Measurements from ENCODE around the gene ZNF580.

Gene ZNF580

GRCh38 chr19:55658846-55659459 lies 18.2 kb downstream of the ZNF580 start:
- TF ChIP-seq ARNTL (CRISPR knock-in tag; IDR thresholded peaks at IDR 0.05; ENCODE audit: borderline replicate concordance, low read depth), result no peak
- no peak for TF ChIP-seq BACH2 (CRISPR knock-in tag; IDR thresholded peaks at IDR 0.05; ENCODE audit: borderline replicate concordance)
- TF ChIP-seq ESRRG (CRISPR knock-in tag; IDR thresholded peaks at IDR 0.05), result no peak
- no peak for TF ChIP-seq ZFP30 (CRISPR knock-in tag; IDR thresholded peaks at IDR 0.05)
- no peak for TF ChIP-seq PPARA (CRISPR knock-in tag; IDR thresholded peaks at IDR 0.05; ENCODE audit: borderline replicate concordance)
- TF ChIP-seq ZC3H10 (CRISPR knock-in tag; IDR thresholded peaks at IDR 0.05), result no peak
- no peak for TF ChIP-seq ZFP3 (CRISPR knock-in tag; IDR thresholded peaks at IDR 0.05)
- no peak for TF ChIP-seq ZNF70 (CRISPR knock-in tag; IDR thresholded peaks at IDR 0.05)
- no peak for TF ChIP-seq ZNF565 (CRISPR knock-in tag; conservative IDR thresholded peaks at IDR 0.05; ENCODE audit: low read depth)
- TF ChIP-seq POU6F1 (CRISPR knock-in tag; IDR thresholded peaks at IDR 0.05; ENCODE audit: borderline replicate concordance, low read depth), result no peak
- TF ChIP-seq CREB5 (CRISPR knock-in tag; IDR thresholded peaks at IDR 0.05; ENCODE audit: low read depth), result no peak
- no peak for TF ChIP-seq PATZ1 (CRISPR knock-in tag; IDR thresholded peaks at IDR 0.05; ENCODE audit: borderline replicate concordance)
- TF ChIP-seq CSRNP3 (CRISPR knock-in tag; IDR thresholded peaks at IDR 0.05), result no peak
- no peak for TF ChIP-seq TOX (CRISPR knock-in tag; IDR thresholded peaks at IDR 0.05; ENCODE audit: borderline replicate concordance)
- TF ChIP-seq TCF4 (CRISPR knock-in tag; IDR thresholded peaks at IDR 0.05; ENCODE audit: borderline replicate concordance), result no peak
- TF ChIP-seq SNAI2 (CRISPR knock-in tag; IDR thresholded peaks at IDR 0.05), result no peak
- no peak for ATAC-seq

DNA sequence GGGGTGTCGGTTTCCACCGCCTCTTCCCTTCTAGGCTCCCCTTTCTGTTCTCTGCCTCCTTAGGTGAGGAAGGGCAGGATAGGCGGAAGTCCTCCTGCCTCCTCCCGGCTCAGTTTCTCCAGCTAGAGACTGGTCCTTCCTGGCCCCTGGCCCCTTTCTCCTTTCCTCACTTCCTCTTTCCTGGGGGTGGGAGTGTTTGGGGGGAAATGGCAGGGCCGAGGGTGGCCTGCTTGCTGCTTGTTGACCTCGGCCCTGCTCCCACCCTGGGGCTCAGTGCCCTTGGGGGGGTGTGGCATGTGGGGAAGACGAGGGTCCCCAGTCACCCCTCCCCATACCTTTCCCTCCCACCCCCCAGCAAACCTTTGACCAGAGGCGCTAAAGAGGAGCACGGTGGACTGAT lies 19.0 kb downstream of the ZNF580 start:
- ATAC-seq, result no peak

More for the DNA sequence above, 19.0 kb downstream of the ZNF580 start:
- no peak for TF ChIP-seq ZNF8 (CRISPR knock-in tag; IDR thresholded peaks at IDR 0.05)
- TF ChIP-seq RARB (CRISPR knock-in tag; IDR thresholded peaks at IDR 0.05), result no peak
- TF ChIP-seq ZFP3 (CRISPR knock-in tag; IDR thresholded peaks at IDR 0.05), result no peak
- TF ChIP-seq PATZ1 (CRISPR knock-in tag; IDR thresholded peaks at IDR 0.05; ENCODE audit: borderline replicate concordance), result no peak
- TF ChIP-seq ZNF565 (CRISPR knock-in tag; conservative IDR thresholded peaks at IDR 0.05; ENCODE audit: low read depth), result no peak
- TF ChIP-seq SNAI2 (CRISPR knock-in tag; IDR thresholded peaks at IDR 0.05), result no peak
- no peak for TF ChIP-seq CSDC2 (CRISPR knock-in tag; IDR thresholded peaks at IDR 0.05)
- no peak for TF ChIP-seq ZNF70 (CRISPR knock-in tag; IDR thresholded peaks at IDR 0.05)
- no peak for TF ChIP-seq PPARA (CRISPR knock-in tag; IDR thresholded peaks at IDR 0.05; ENCODE audit: borderline replicate concordance)
- TF ChIP-seq OSR1 (CRISPR knock-in tag; IDR thresholded peaks at IDR 0.05), result no peak
- no peak for TF ChIP-seq BACH2 (CRISPR knock-in tag; IDR thresholded peaks at IDR 0.05; ENCODE audit: borderline replicate concordance)
- no peak for TF ChIP-seq ZC3H10 (CRISPR knock-in tag; IDR thresholded peaks at IDR 0.05)
- TF ChIP-seq ISL1 (CRISPR knock-in tag; IDR thresholded peaks at IDR 0.05), result no peak
- no peak for TF ChIP-seq ESRRG (CRISPR knock-in tag; IDR thresholded peaks at IDR 0.05)
- TF ChIP-seq CREB5 (CRISPR knock-in tag; IDR thresholded peaks at IDR 0.05; ENCODE audit: low read depth), result no peak
- no peak for TF ChIP-seq POU6F1 (CRISPR knock-in tag; IDR thresholded peaks at IDR 0.05; ENCODE audit: borderline replicate concordance, low read depth)
